IPS-18c (cell line): ENCODE data around the gene RRP36.
A peak's percentile ranks its signal among the peaks of the same experiment; 100 is the strongest.
"Not testable (repeated sequence)": the region's sequence is repeated elsewhere in the genome, so short reads cannot be mapped to it uniquely, and the experiment has no call there.

Source experiments
- H3K4me3 ChIP-seq: 2 replicates; pipeline ENCODE4 v1.7.0; 2013; ENCODE audit warnings: low read depth, mild to moderate bottlenecking, low read length, moderate library complexity; ENCODE audit not compliant: insufficient read depth
- H3K9me3 ChIP-seq: one replicate; pipeline ENCODE4 v1.6.1; 2013; ENCODE audit warnings: mild to moderate bottlenecking, low read length, moderate library complexity; ENCODE audit not compliant: control insufficient read depth, insufficient read depth

The RRP36 gene

DNA sequence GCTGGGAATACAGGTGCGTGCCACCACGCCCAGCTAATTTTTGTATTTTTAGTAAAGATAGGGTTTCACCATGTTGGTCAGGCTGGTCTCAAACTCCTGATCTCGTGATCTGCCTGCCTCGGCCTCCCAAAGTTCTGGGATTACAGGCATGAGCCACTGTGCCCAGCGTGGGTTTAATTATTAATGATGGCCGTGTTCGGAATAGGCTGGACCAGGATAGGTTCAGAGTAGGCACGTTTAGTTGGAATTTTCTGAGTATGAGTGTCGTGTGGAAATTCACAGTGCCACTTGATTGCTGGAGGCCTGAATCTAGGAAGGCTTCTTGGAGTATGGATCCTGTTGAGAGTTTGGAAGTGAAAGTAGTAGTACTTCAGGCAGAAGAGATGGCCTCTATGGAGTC lies 23.2 kb upstream of the RRP36 start:
- not testable (repeated sequence) for H3K9me3 ChIP-seq, H3K4me3 ChIP-seq

DNA sequence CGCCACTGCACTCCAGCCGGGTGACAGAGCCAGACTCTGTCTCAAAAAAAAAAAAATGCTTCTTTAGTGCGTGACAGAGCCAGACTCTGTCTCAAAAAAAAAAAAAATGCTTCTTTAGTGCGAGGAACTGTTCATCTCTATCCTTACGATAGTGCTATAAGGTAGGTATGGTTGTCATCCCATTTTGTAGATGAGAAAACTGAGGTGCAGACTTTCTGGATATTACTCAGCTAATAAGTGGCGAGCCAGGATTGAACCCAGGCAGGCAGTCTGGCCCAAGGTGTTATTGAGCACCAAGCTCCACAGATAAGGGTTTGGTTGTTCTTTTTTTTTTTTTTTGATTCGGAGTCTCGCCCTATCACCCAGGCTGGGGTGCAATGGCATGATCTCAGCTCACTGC lies 19.6 kb upstream of the RRP36 start:
- H3K9me3 ChIP-seq: peaks cover 2% of the 10 kb centered on the region
- no peak overlapping the region for H3K4me3 ChIP-seq

DNA sequence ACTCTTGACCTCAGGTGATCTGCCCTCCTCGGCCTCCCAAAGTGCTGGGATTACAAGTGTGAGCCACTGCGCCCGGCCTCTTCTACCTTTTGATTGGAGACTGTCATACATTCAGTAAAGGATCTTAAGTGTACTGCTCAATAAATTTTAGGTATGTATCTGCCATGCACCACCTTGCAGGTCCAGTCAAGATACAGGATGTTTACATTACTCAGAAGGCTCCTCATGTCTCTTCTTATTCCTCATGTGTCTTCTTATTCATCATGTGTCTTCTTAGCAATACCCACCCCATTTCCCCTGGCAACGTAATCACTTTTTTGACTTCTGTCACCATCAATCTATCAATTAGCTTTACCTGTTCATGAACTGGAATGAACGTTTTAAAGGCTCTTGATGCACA lies 15.6 kb upstream of the RRP36 start:
- Histone ChIP-seq H3K9me3 (peaks cover 2% of the 10 kb centered on the region), H3K4me3 (no peak overlapping the region)

DNA sequence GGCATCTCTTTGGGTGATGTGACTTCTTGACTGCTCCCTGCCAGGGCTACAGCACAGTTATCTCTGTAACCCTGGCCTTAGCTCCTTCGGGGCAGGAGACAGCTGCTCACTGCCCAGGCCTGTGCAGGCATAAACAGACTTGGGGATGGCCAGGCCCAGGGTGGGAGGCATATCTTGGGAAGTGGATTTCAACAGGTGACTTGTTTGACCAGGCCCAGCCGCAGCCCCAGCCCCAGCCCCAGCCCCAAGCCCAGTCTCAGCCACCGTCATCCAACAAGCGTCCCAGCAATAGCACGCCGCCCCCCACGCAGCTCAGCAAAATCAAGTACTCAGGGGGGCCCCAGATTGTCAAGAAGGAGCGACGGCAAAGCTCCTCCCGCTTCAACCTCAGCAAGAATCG lies 15.2 kb upstream of the RRP36 start:
- Histone ChIP-seq H3K9me3 (peaks cover 2% of the 10 kb centered on the region), H3K4me3 (no peak overlapping the region)

DNA sequence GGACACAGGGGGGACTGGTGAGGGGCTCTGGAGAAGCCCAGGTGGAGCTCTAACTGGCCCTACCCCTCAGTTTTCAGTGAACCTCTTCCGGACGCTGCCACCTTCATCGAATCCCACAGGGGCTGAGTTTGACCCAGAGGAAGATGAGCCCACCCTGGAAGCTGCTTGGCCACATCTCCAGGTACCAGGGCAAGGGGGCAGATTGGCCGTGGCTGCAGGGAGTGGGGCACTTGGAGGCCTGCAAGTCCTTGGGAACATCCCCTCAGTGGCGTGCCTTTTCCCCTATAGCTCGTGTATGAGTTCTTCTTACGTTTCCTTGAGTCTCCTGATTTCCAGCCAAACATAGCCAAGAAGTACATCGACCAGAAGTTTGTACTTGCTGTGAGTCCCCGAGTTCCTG lies 14.3 kb upstream of the RRP36 start:
- H3K9me3 ChIP-seq: peaks cover 2% of the 10 kb centered on the region
- H3K4me3 ChIP-seq: no peak overlapping the region

DNA sequence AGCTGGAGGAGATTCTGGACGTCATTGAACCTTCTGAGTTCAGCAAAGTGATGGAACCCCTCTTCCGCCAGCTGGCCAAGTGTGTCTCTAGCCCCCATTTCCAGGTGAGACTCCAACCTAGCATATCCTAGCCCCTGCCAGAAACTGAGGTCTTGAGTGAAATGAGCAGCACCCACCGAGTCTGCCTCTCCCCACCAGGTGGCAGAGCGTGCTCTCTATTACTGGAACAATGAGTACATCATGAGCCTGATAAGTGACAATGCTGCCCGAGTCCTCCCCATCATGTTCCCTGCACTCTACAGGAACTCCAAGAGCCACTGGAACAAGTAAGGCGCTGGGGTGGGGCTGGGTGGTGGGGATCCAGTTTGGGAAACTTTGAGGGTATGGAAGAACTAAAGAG lies 12.3 kb upstream of the RRP36 start:
- Histone ChIP-seq H3K4me3 (no peak overlapping the region), H3K9me3 (no peaks in the 10 kb centered on the region)

- no peak overlapping the region for H3K4me3 ChIP-seq
- no peaks in the 10 kb centered on the region for H3K9me3 ChIP-seq
Observed at GRCh38 chr6:43011207-43011606, 10.2 kb upstream of the RRP36 start.

- Histone ChIP-seq H3K4me3 (no peak overlapping the region; the same call in 1 of the 2 replicates), H3K9me3 (no peaks in the 10 kb centered on the region)
Observed at GRCh38 chr6:43012364-43012763, 9.1 kb upstream of the RRP36 start.

GRCh38 chr6:43013097-43013842 lies 8.2 kb upstream of the RRP36 start:
- Histone ChIP-seq H3K9me3 (no peaks in the 10 kb centered on the region), H3K4me3 (peak overlapping the region; percentile 70)

DNA sequence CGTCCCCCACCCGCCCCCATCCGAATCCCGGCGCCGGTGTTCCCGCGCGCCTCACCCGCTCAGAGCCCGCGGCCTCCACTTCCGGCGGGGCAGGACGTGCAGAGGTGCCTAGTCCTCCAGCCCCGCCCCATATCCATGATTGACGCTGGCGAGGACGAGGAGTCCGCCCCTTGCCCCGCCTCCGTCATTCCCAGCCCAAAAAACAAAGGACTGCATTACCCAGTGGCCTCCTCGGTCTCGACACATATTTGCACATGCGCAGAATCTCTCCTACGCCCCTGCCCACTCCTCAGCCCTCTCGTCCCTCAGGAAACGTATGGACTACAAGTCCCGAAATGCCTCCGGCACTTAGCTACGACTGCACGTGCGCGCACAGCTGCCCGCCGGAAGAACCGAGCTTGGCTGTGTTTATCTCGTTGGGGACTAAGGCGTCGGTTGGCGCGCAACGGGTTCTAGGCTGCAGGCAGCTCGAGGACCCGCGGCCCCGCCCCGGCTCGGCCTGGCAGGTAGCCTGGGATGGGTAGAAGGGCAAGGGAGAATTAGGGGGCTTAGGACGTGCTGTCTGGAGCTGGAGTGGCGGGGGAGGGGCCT lies 7.5 kb upstream of the RRP36 start, which contains the start of the genes KLHDC3 and MEA1:
Gene KLHDC3, plus strand, starts transcription at position 407 of the 591 bp plus-strand sequence. CDS start 2,944 bp downstream, outside the sequence.
Gene MEA1, minus strand, starts transcription at position 104 of the 591 bp plus-strand sequence. CDS start 133 bp downstream, outside the sequence.
- Histone ChIP-seq H3K4me3 (peak within 1 kb of the TSS; percentile 71), H3K9me3 (no peaks in the 10 kb centered on the region)

GRCh38 chr6:43014434-43014909 lies 7.0 kb upstream of the RRP36 start:
- Histone ChIP-seq H3K9me3 (no peaks in the 10 kb centered on the region), H3K4me3 (peak overlapping the region; percentile 71)

GRCh38 chr6:43016176-43016942 lies 5.1 kb upstream of the RRP36 start:
- Histone ChIP-seq H3K9me3 (no peaks in the 10 kb centered on the region), H3K4me3 (no peak overlapping the region)

DNA sequence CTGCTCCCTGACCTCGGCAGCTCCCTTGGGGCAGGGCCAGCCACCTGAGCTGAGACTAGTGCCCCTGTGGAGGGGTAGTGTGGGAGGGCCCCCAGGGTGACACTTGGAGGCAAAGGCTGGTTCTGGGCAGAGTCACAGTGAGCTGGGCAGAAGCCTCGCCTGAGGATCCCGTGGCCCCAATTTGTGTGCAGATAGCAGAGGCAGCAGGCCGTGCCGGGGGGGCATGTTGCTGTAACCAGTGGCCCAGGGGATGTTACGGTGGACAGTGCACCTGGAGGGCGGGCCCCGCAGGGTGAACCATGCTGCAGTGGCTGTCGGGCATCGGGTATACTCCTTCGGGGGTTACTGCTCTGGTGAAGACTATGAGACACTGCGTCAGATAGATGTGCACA lies 4.5 kb upstream of the RRP36 start:
- H3K4me3 ChIP-seq: no peak overlapping the region
- H3K9me3 ChIP-seq: no peaks in the 10 kb centered on the region

GRCh38 chr6:43019152-43019551 lies 2.3 kb upstream of the RRP36 start:
- Histone ChIP-seq H3K4me3 (no peak overlapping the region), H3K9me3 (no peaks in the 10 kb centered on the region)

GRCh38 chr6:43020052-43020705 lies 1.2 kb upstream of the RRP36 start:
- Histone ChIP-seq H3K4me3 (no peak overlapping the region), H3K9me3 (no peaks in the 10 kb centered on the region)

- H3K4me3 ChIP-seq: peak overlapping the region; percentile 99
Observed at GRCh38 chr6:43020847-43021246, 576 bp upstream of the RRP36 start.

GRCh38 chr6:43024436-43024835 lies 3.0 kb downstream of the RRP36 start:
- H3K4me3 ChIP-seq: no peak overlapping the region
- no peaks in the 10 kb centered on the region for H3K9me3 ChIP-seq

More at GRCh38 chr6:43020847-43021246, 576 bp upstream of the RRP36 start:
- H3K9me3 ChIP-seq: no peaks in the 10 kb centered on the region
